Fibroblast of the conjunctiva (primary cell): ENCODE data around the gene OPHN1.
"Not testable (repeated sequence)": the region's sequence is repeated elsewhere in the genome, so short reads cannot be mapped to it uniquely, and the experiment has no call there.

Experiments used
- DNase-seq: peaks from one replicate; pipeline ENCODE4 v3.0.0-alpha.2; 2010; ENCODE audit warnings: low read depth

The OPHN1 gene

GRCh38 chrX:68163441-68163840 lies 269.9 kb downstream of the OPHN1 start:
- no peak for DNase-seq

DNA sequence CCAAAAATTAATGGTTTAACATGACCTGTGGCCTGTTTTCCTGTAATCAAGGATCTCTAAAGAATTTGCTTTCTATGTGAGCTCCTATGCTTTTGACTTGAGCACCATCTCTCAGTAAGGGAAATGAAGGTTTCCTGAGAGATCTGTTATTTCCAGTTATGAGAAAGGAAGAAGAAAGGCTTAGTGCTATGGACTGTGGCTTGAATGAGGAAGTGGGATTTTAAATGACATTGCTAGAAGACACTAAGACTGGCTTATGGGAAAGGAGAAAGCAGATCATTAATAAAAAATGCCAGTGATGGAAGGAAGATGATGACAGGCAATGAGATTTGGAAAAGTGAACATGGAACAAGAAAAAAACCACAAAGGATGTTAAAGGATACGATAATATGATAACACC lies 285.4 kb downstream of the OPHN1 start:
- DNase-seq = no peak

DNA sequence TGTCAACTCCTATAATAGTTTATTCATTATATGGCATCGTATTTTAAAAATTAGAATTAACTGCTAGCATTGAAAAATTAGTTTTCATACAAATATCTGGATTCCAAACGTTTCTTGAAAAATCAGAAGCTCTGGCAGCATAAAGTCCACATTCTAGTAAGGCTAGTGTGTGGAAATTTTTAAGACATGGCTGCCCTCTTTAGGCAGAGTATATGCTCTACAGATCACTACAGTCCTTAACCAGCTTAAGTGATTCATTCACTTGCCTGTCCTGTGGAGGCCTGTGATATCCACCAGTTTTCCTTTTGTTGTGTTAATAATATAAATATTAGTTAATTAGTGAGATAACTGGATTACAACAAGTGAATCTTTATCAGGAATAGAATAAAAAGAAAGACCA lies 287.2 kb downstream of the OPHN1 start:
- DNase-seq = peak; percentile 27

DNA sequence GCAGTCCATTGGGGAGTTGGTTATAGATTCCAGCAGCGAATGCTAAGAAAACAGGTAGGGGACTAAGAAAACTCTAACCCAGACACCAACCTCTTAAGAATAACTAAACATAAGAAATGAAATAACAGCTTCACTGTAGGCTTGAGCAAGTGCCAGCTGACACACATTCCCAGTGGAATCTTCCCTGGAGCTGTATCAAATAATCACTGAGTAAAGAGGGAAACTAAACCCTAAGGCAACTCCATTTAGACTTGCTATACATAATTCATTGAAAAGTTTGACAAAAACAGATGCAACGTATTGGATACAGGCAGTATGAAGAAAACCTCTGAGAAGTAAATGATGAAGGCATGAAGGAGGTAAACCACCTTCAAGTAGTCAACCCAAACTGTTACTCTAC lies 293.5 kb downstream of the OPHN1 start:
- DNase-seq = no peak

DNA sequence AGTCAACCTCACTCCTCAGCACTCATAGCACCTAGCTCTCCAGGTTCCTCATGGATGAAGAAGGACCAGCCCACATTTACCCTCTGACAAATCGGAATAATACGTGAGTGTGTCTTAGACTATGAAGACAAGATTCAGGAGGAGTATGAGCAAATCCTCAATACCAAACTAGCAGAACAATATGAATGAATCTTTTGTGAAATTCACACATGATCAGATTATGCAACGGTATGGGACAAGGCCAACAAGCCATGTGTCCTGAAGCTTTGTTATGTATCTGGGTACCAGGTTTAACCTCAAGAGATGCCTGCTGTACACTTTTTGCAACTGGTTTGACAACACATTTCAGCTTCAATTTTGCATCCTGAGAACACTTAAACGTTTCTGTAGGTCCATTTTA lies 300.1 kb downstream of the OPHN1 start:
- DNase-seq = no peak

- no peak for DNase-seq
Measured at GRCh38 chrX:68132749-68133148, 300.5 kb downstream of the OPHN1 start.

DNA sequence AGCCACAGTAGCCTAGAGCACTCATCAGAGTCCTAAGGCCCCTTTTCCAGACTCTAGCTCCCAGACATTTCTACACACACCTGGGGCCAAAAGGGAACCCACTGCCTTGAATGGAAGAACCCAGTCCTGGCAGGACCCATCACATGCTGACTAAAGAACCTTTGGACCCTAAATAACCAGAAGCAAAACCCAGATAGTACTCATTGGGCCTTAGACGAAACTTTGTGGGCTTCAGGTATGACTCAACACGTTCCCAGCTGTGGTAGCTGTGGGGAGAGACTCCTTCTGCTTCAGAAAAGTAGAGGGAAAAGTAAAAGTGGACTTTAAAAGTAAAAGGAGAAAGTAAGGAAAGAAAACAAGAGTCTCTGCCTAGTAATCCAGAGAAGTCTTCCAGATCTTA lies 311.5 kb downstream of the OPHN1 start:
- DNase-seq = no peak

DNA sequence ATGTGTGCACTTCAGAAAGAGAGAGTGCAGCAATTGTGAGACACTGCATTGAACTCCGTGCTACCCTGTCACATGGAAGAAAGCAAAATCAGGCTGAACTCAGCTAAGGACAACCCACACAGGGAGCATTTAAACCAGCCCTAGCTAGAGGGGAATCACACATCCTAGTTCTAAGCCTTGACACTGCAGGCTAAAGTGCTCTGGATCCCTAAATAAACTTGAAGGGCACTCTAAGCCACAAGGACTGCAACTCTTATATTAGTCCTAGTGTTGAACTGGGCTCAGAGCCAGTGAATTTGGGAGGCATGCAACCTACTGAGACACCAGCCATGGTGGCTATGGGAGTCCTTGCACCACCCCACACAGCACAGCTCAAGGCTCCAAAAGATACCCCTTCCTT lies 311.9 kb downstream of the OPHN1 start:
- DNase-seq = no peak

GRCh38 chrX:68115371-68115770 lies 317.9 kb downstream of the OPHN1 start:
- DNase-seq = no peak

- DNase-seq = no peak
Measured at GRCh38 chrX:68114573-68115129, 318.6 kb downstream of the OPHN1 start.

DNA sequence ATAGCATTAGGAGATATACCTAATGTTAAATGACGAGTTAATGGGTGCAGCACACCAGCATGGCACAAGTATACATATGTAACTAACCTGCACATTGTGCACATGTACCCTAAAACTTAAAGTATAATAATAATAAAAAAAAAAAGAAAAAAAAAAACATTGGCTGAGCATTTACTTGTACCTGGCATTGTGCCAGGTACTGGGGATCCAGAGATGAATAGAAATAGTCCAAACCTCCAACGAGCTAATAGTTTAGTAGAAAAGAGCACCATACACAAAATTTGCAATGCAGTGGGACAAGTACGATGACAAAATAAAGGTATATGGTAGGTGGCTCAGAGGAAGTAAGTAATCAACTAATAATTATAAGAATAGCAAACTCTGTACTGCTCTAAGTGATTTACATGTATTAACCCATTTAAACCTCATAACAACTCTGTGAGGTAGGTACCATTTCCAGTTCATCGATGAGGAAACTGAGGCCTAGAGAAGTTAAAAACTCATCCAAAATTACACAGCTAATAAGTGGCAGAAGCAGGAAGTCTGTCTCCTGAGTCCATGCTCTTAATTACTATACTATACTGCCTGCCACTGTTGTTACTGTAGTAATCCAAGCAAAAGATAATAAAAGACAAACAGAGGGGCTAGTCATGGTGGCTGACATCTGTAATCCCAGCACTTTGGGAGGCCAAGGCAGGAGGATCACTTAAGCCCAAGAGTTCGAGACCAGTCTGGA lies 319.3 kb downstream of the OPHN1 start:
- no peak for DNase-seq

GRCh38 chrX:68112321-68112720 lies 321.0 kb downstream of the OPHN1 start:
- DNase-seq = no peak

- DNase-seq = no peak
Measured at GRCh38 chrX:68109162-68109561, 324.1 kb downstream of the OPHN1 start.

- DNase-seq = no peak
Measured at GRCh38 chrX:68098431-68098830, 334.9 kb downstream of the OPHN1 start.

GRCh38 chrX:68090266-68090665 lies 343.0 kb downstream of the OPHN1 start:
- DNase-seq = no peak

GRCh38 chrX:68087526-68087925 lies 345.8 kb downstream of the OPHN1 start:
- DNase-seq = no peak

DNA sequence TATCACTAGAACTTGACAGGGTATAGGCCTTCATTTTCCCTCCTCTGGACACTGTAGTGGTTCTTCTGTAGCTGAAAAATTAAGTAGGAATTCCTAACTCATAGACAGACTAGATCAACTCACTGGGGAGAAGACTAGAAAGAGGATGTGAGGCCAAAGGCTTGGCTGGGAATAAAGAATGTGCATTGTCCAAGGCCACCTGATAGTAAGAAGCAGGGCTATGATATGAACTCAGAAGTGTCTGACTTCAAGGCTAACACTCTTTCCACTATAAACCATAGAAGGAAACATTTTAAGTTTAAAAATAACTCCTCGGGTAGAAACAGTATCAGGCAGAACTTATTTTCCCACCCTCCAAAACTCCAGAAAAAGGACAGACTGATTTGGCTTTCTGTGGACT lies 346.6 kb downstream of the OPHN1 start:
- no peak for DNase-seq

DNA sequence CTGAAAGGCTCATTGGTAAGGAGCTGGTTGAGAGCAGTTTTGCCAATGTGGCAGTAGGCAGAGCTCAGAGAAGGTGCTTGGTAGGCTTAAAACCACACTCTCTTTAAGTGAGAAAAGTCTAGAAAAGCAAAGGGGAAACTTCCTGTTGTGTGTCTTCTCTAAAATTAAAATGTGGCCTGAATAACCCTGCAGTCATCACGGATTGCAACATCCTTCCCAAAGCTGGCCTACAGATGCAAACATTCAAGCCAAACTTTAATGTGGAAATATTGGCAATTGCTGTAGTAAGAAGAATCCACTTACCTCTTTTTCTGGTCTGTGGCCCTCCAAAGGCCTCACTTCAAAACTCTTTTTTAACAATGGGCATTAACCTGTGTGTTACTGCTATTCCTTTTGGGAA lies 348.5 kb downstream of the OPHN1 start:
- DNase-seq = peak; percentile 40

DNA sequence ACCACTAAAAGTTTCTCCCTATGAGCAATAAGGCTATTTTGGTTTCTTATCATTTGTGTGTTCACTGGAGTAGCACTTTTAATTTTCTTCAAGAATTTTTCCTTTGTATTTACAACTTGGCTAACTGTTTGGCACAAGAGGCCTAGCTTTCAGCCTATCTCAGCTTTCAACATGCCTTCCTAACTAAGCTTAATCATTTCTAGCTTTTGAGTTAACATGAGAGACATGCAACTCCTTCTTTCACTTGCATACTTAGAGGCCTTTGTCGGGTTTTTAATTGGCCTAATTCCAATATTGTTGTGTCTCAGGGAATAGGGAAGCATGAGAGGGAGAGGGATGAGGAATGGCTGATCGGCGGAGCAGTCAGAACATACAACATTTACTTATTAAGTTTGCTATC lies 349.8 kb downstream of the OPHN1 start:
- DNase-seq = no peak

DNA sequence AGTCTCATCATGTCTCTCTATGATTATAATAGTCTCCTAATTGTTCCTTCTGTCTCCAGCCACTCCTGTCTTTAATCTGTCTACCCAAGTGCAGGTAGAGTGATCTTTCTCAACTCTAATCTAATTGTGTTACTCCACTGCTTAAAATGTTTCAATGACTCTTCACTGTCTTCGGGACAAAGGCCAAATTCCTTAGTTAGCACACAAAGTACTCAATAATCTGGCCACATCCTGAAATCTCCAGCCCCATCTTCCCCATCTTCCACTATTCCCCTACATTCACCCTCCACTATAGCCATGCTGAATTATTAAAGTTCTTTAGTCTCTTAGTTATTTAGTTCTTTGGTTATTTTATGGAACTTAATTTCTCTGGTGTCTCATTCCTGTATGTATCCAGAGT lies 353.3 kb downstream of the OPHN1 start:
- no peak for DNase-seq

- DNase-seq = not testable (repeated sequence)
Measured at GRCh38 chrX:68078801-68079200, 354.5 kb downstream of the OPHN1 start.

DNA sequence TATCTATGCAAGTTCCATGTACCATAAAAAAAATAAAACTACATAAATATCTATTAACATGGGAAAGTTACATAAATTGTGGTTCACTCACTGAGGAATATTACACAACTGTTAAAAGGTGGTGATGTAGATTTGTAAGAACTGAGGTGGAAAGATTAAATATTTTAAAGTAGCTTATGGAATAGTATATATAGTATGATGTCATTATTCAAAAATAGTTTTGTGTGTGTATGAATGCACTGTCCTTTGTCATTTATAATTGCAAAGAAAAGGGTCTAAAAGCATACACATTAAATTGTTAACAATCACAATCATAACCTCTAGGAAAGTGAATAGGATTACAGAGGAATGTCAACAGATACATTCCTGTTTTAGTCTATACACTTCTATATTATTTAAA lies 355.9 kb downstream of the OPHN1 start:
- no peak for DNase-seq

DNA sequence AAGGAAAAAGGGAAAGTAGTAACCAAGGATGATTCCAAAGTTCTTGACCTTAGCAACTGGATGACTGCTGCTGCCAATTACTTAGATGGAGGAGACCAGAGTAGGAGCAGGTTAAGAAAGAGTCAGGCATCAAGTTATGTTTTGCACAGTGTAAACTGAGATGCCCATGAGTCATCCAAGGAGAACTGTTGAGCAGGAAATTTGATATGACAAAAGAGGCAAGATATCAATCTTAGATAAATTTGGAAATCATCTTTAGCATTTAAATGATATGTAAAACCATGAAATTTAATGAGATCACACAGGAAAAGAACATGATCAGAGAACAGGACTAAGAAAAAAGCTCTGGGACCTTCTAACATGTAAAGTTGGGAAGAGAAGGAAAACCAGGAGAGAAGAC lies 361.3 kb downstream of the OPHN1 start:
- no peak for DNase-seq

GRCh38 chrX:68070119-68070518 lies 363.2 kb downstream of the OPHN1 start:
- not testable (repeated sequence) for DNase-seq
